Omental fat pad (tissue), 4 donors: ENCODE measurements around the gene CBLN3. TPM values are rescaled to one million over a fixed set of nuclear protein-coding genes. Genes with fewer than 3 reads are reported as not detected.

Experiments used
- ATAC-seq: fragments of 150-250 bp; one replicate; pipeline ENCODE4 v1.9.1; 2016; ENCODE audit warnings: mild to moderate bottlenecking, moderate library complexity; ENCODE audit not compliant: low FRiP score
- DNase-seq: peaks from one replicate; pipeline ENCODE4 v3.0.0-alpha.2; 2019; ENCODE audit warnings: low spot score
- CTCF ChIP-seq, 3 donors: fragments of 450-650 bp; IDR thresholded peaks; one replicate each; pipeline ENCODE4 v1.5.1; 2016 to 2017; ENCODE audit warnings: antibody characterized with exemption in 3 of 3, mild to moderate bottlenecking in 3 of 3, moderate library complexity in 2 of 3
- total RNA-seq, 4 donors: library from RNA; depleted of rRNA; stranded (reverse); fragments of >200 nt; gene quantifications; one replicate each; pipeline ENCODE4 v1.1.0, GENCODE V29; 2016

The CBLN3 gene
- total RNA-seq, 4 donors from 2014 or later = 1.2 to 4.4 (median 2.8) TPM

- TF ChIP-seq CTCF (IDR thresholded peaks at IDR 0.05) = no peak
- no peak for ATAC-seq
- no peak for DNase-seq
Measured at GRCh38 chr14:24408764-24409163, 20.7 kb downstream of the CBLN3 start.

- ATAC-seq (no peak), DNase-seq (no peak)
- TF ChIP-seq CTCF (IDR thresholded peaks at IDR 0.05) = no peak
Measured at GRCh38 chr14:24407608-24408325, 21.7 kb downstream of the CBLN3 start.

GRCh38 chr14:24406416-24406815 is 23.1 kb downstream of the CBLN3 start:
- ATAC-seq (no peak), DNase-seq (no peak)
- no peak for TF ChIP-seq CTCF (IDR thresholded peaks at IDR 0.05)

- ATAC-seq (no peak), DNase-seq (no peak)
- no peak for TF ChIP-seq CTCF (IDR thresholded peaks at IDR 0.05)
Measured at GRCh38 chr14:24404814-24405213, 24.7 kb downstream of the CBLN3 start.

GRCh38 chr14:24403294-24403998 is 26.0 kb downstream of the CBLN3 start:
- TF ChIP-seq CTCF (IDR thresholded peaks at IDR 0.05) = no peak
- no peak for ATAC-seq

GRCh38 chr14:24401810-24402702 is 27.4 kb downstream of the CBLN3 start:
- DNase-seq (no peak), ATAC-seq (no peak)
- no peak for TF ChIP-seq CTCF (IDR thresholded peaks at IDR 0.05)

More at GRCh38 chr14:24403294-24403998, 26.0 kb downstream of the CBLN3 start:
- no peak for DNase-seq
